HG02973 (cell line): ENCODE data around the gene OSTN.
"Not testable (repeated sequence)": the region's sequence is repeated elsewhere in the genome, so short reads cannot be mapped to it uniquely, and the experiment has no call there.

ENCODE experiments used
- ATAC-seq: cut with Tn5 transposase; IDR thresholded peaks from one replicate; pipeline ENCODE4 v1.9.1; 2021; ENCODE audit warnings: moderate library complexity; ENCODE audit not compliant: unreplicated experiment

The OSTN gene

GRCh38 chr3:191263365-191263764 is 64.3 kb downstream of the OSTN start:
- peak; percentile 74 for ATAC-seq

- ATAC-seq: no peak
These were observed 64.8 kb downstream of the OSTN start for GRCh38 chr3:191263850-191264249.

DNA sequence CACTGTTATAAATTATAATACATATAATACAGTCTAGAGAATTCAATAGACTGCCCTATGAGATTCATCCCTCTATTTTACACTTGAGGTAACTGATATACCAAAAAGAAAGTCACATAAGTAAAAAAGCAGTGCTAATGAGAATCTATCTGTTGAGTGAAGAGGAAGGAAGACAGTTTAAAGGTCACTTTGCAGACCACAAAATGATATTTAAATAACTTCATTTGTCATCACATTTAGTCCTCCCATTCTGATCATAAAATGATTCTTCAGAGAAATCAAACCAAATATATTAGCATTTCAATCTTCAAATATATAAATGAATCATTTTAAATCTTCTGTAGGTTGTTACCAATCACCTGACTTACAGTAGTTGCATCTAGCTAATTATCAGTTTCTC is 69.7 kb downstream of the OSTN start:
- ATAC-seq: no peak

GRCh38 chr3:191269289-191270085 is 70.4 kb downstream of the OSTN start:
- peak; percentile 65 for ATAC-seq

DNA sequence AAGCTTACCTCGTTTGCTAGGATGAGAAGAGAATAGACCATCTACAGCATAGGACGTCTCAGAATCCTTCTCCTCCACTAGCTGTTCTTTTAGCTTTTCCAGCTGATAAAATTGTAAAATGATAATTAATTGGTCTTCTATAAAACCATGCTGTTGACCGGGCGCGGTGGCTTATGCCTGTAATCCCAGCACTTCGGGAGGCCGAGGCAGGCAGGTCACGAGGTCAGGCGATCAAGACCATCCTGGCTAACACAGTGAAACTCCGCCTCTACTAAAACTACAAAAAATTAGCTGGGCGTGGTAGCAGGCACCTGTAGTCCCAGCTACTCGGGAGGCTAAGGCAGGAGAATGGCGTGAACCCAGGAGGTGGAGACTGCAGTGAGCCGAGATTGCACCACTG is 76.2 kb downstream of the OSTN start:
- not testable (repeated sequence) for ATAC-seq

GRCh38 chr3:191275751-191276150 is 76.7 kb downstream of the OSTN start:
- ATAC-seq: no peak

DNA sequence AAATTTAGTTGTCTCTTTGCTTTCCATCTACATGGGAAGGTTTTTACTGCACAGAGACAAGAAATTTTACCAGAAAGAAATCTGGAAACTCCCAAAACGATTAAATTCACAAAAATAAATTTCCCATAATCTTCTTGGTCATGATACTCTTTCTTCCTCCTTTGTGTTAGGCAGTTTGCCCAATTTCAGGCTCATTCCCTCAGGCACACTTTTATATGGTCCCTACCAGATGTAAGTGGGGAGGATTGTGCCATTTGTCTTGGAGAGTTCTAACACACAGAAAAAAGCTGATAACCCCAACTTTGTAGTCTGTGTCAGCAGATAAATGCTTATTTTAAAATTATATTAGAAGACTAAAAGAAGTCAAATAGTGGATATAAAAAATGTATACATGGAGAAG is 81.1 kb downstream of the OSTN start:
- ATAC-seq: no peak

- ATAC-seq: no peak
These were observed 81.8 kb downstream of the OSTN start for GRCh38 chr3:191280882-191281281.

- no peak for ATAC-seq
These were observed 83.5 kb downstream of the OSTN start for GRCh38 chr3:191282251-191283185.

DNA sequence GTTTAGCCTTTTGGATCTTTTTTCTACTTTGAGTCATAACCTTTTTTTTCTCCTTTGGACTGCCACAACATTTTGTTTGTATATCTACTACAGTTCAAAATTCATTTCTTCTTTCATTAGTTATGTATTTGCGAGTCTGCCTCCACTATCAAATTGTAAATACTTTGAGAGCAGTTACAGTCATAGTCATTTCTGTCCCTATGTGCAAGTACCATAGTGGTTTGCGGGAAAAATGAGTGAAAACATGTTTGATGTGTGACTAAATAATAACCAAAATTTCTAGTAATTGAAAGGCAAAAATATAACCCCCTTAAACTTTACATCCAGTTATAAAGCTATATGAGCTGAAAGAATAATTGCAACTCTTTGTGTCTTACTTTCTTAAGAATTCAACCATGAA is 84.4 kb downstream of the OSTN start:
- no peak for ATAC-seq

DNA sequence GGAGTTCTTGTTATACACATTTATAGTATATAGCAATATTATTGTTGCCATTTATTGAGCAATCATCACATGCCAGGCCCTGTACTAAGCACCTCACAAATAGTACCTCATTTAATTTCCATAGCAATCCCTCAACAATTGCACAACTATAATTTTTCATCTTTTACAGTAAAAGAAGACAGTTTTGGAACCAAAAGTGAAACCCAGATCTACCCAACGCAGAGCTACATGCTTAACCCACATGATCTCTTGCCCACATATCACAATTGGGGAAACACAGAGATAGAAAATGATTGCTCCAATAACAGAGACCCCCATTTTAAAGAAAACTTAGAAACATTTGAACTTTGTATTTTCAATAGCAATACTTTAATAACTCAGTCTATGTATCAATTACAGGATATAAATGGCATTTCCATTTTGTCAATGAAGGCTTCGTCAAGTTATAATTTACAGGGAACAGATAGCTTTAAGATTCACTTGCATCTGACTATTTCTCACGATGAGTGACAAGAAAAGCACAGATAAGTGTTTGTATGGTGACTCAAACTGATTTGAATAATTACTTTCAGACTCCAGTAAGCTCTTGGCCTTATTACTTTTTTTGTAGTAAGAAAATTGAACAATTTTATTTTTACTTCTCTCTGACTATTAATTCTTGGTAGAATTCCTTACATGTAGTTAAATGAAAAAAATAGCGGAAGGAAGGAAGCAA is 91.4 kb downstream of the OSTN start:
- ATAC-seq: peak; percentile 86

DNA sequence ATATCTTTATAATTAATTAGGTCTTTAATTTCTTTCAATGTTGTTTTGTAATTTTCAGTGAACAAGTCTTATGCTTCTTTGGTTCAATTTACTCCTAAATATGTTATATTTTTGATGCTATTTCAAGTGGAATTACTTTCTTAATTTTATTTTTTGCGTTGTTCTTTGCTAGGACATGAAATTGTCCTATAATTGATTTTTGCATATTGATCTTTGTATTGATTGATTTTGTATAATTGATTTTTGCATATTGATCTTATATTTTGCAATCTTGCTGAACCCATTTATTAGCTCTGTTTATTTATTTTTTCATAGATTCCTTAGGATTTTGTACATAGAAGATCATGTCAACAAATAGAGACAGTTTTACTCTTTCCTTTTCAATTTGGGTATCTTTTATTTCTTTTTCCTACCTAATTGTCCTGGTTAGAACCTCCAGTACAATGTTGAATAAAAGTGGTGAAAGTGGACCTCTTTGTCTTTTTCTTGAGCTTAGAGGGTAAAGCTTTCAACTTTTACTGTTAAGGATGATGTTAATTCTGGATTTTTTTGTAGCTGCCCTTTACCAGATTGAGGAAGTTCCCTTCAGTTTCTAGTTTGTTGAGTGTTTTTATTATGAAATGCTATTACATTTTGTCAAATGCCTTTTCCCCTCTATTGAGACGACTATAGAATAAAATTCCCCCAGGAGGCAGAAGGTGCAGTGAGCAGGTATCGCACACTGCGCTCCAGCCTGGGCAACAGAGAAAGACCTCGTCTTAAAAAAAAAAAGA is 93.4 kb downstream of the OSTN start:
- ATAC-seq: no peak

DNA sequence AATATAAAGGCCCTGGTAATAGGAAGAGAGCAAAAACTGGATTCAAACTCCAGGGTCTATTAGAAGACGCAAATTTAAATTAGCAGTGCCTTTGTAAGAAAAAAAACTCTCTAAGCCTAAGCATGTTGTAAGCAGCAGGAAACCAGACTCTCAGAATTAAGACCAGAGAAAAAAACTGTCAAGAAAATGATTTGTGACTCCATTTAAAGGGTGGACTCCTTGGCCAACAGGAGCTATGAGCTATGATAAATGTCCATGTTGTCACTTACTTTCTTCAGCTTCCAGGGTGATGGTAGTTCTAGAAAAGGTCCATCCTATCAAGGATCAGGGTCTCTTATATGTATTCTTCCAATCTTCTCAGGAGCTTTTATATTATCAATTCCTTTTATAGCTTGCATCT is 95.2 kb downstream of the OSTN start:
- no peak for ATAC-seq

DNA sequence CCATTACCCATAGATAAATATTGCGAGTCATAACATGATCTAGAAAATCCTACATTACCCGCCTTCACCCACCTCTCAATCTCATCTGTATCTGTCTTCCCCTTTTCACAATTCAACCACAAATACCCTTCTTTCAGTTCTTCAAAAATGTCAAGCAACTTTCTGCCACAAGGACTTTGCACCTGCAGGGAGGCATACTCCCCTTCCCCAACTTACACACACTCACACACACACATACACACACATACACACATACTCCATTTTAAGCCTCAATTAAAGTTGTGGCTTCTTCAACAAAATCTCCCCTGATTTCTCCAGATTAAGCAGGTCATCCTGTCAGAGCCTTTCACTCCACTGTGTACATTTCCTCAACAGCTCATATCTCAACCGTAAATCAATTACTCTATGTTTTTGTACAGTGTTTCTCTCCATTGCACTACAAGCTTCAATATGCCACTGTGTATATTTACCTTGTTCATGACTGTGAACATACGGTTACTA is 97.0 kb downstream of the OSTN start:
- ATAC-seq: peak; percentile 86

GRCh38 chr3:191298846-191299245 is 99.8 kb downstream of the OSTN start:
- ATAC-seq: no peak

DNA sequence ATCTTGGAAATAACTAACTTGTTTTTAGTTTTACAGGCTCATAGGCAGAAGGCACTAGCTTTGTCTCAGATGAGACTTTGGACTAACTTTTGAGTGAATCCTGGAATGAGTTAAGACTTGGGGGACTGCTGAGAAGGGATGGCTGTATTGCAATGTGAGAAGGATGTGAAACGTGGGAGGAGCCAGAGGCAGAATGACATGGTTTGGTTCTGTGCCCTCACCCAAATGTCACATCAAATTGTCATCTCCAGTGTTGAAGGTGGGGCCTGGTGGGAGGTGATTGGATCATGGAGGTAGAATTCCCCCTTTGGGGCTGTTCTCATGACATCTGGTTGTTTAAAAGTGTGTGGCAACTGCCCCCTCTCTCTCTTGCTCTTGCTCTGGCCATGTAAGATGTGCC is 101.4 kb downstream of the OSTN start:
- no peak for ATAC-seq

- peak; percentile 83 for ATAC-seq
These were observed 102.0 kb downstream of the OSTN start for GRCh38 chr3:191301017-191301416.

- ATAC-seq: no peak
These were observed 102.9 kb downstream of the OSTN start for GRCh38 chr3:191301782-191302411.

DNA sequence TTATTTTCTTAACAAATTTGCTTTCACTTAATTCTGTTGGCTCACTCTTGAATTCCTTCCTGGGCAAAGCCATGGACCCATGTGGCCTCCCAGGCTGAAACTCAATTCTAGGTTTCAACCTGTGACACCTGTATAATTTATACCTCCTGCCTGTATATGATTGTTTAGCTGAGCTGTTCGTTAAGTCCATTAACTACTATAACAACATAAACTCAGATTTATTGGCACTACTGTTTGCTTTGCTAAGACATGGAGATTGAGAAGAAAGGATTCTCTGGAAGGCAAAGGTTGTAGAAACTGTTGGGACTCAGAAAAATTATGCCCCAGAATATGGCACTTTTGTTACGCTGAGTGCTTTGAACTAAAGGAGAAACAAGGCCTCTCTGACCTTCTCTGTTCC is 103.4 kb downstream of the OSTN start:
- ATAC-seq: no peak

- no peak for ATAC-seq
These were observed 104.6 kb downstream of the OSTN start for GRCh38 chr3:191303596-191303995.
